Right atrium auricular region (tissue), 2 donors: Measurements from ENCODE around the gene DYNLT2. TPM values are rescaled to one million over a fixed set of nuclear protein-coding genes. Genes with fewer than 3 reads are reported as not detected.

Experiments
- DNase-seq: peaks from one replicate; pipeline ENCODE4 v3.0.0-alpha.2; 2019; ENCODE audit warnings: low spot score
- H3K27ac ChIP-seq, 2 donors: fragments of 200-600 bp; sonication (generic); 1 replicate in 1 of 2; 2 replicates in 1 of 2; pipeline ENCODE4 v1.5.1; 2016 to 2019
- H3K27me3 ChIP-seq, 2 donors: fragments of 200-600 bp; sonication (generic); one replicate each; pipeline versions ENCODE4 v1.5.1 to v1.6.0; 2017 to 2019
- H3K36me3 ChIP-seq: fragments of 200-600 bp; sonication (generic); one replicate; pipeline ENCODE4 v1.5.1; 2016
- H3K4me1 ChIP-seq, 2 donors: fragments of 200-600 bp; sonication (generic); one replicate each; pipeline versions ENCODE4 v1.5.1 to v1.6.0; 2017 to 2019
- H3K4me3 ChIP-seq, 2 donors: fragments of 200-600 bp; sonication (generic); 1 replicate in 1 of 2; 2 replicates in 1 of 2; pipeline ENCODE4 v1.5.1; 2017 to 2019; ENCODE audit warnings: mild to moderate bottlenecking in 1 of 2, moderate library complexity in 1 of 2
- H3K9me3 ChIP-seq, 2 donors: fragments of 200-600 bp; sonication (generic); one replicate each; pipeline ENCODE4 v1.5.1; 2019
- CTCF ChIP-seq, 2 donors: fragments of 200-600 bp; sonication (generic); IDR thresholded peaks; one replicate each; pipeline ENCODE4 v1.5.1; 2019; ENCODE audit warnings: antibody characterized with exemption in 2 of 2
- total RNA-seq, 2 donors: library from RNA; depleted of rRNA; stranded (reverse); fragments of >200 nt; gene quantifications; one replicate each; pipeline ENCODE4 v1.1.0, GENCODE V29; 2016

The DYNLT2 gene
- total RNA-seq, 2 donors from 2014 or later: 0.20 to 0.33 TPM

DNA sequence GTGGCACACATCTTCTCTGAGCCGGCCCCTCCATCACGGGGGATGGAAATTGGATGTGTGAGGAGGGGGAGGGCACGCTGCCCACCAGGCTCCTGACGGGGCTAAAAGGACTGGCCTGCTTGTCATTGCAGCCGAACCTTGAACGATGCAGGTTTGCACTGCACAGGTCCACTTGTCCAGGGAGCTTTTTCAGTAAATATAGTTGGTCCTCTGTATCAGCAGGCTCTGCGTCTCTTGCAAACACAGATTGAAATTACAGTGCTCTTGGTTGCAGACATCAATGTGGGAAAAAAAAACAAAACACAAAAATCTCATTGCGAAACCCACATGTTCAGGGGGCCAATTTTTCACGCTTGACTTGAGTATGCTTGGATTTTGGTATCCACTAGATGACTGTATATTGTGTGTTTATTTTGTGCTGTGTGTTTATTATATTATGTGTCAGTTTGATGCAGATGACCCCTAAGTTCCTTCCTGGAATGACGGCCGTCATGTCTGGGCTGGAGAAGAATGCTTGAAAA, 29.3 kb upstream of the DYNLT2 start:
- H3K4me3 ChIP-seq: no peak overlapping the region
- peaks cover 29% of the 10 kb centered on the region for H3K36me3 ChIP-seq
- no peaks in the 10 kb centered on the region for H3K4me1 ChIP-seq
- no peaks in the 10 kb centered on the region for H3K27me3 ChIP-seq
- DNase-seq: peak; percentile 49
- H3K9me3 ChIP-seq: no peaks in the 10 kb centered on the region
- TF ChIP-seq CTCF (IDR thresholded peaks at IDR 0.05): no peak
- no peak overlapping the region for H3K27ac ChIP-seq

GRCh38 chr6:169779896-169780295, 28.5 kb upstream of the DYNLT2 start:
- Histone ChIP-seq H3K9me3 (no peaks in the 10 kb centered on the region), H3K27me3 (no peaks in the 10 kb centered on the region), H3K4me1 (no peaks in the 10 kb centered on the region), H3K4me3 (no peak overlapping the region), H3K36me3 (peaks cover 29% of the 10 kb centered on the region), H3K27ac (no peak overlapping the region)
- no peak for TF ChIP-seq CTCF (IDR thresholded peaks at IDR 0.05)
- DNase-seq: peak; percentile 18

- Histone ChIP-seq H3K27ac (no peak overlapping the region), H3K4me1 (no peaks in the 10 kb centered on the region), H3K36me3 (peaks cover 29% of the 10 kb centered on the region), H3K9me3 (no peaks in the 10 kb centered on the region), H3K27me3 (no peaks in the 10 kb centered on the region), H3K4me3 (no peak overlapping the region)
- no peak for TF ChIP-seq CTCF (IDR thresholded peaks at IDR 0.05)
- peak; percentile 48 for DNase-seq
These were observed 27.9 kb upstream of the DYNLT2 start for GRCh38 chr6:169779092-169779815.

DNA sequence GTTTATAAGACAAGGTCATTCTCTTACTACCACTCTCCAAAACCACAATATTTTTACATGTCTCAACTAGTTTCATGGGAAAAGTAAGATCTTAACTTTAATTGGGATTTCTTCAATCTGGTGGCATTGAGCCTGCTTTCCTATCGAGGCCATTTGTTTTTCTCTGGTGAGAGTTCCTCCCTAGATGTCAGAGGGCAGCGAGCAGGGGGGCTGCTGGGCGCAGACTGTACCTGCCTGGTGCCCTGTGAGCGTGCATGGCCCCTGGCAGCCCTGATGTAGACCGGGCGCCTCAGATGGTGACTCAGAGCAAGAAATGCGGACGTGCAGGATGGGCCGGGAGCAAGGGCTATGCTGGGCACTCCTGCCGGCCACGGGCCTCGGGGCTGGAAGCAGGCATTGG, 27.3 kb upstream of the DYNLT2 start:
- H3K4me1 ChIP-seq: no peaks in the 10 kb centered on the region
- no peak overlapping the region for H3K27ac ChIP-seq
- H3K27me3 ChIP-seq: no peaks in the 10 kb centered on the region
- peaks cover 29% of the 10 kb centered on the region for H3K36me3 ChIP-seq
- no peaks in the 10 kb centered on the region for H3K9me3 ChIP-seq
- peak; percentile 16 for DNase-seq
- no peak overlapping the region for H3K4me3 ChIP-seq
- no peak for TF ChIP-seq CTCF (IDR thresholded peaks at IDR 0.05)

GRCh38 chr6:169777896-169778295, 26.5 kb upstream of the DYNLT2 start:
- no peaks in the 10 kb centered on the region for H3K27me3 ChIP-seq
- H3K27ac ChIP-seq: no peak overlapping the region
- TF ChIP-seq CTCF (IDR thresholded peaks at IDR 0.05): no peak
- no peaks in the 10 kb centered on the region for H3K9me3 ChIP-seq
- H3K4me3 ChIP-seq: no peak overlapping the region
- peaks cover 29% of the 10 kb centered on the region for H3K36me3 ChIP-seq
- DNase-seq: no peak
- no peaks in the 10 kb centered on the region for H3K4me1 ChIP-seq

GRCh38 chr6:169776379-169776778, 25.0 kb upstream of the DYNLT2 start:
- DNase-seq: no peak
- H3K4me1 ChIP-seq: no peaks in the 10 kb centered on the region
- TF ChIP-seq CTCF (IDR thresholded peaks at IDR 0.05): no peak
- no peaks in the 10 kb centered on the region for H3K9me3 ChIP-seq
- H3K27me3 ChIP-seq: no peaks in the 10 kb centered on the region
- peaks cover 39% of the 10 kb centered on the region for H3K36me3 ChIP-seq
- no peak overlapping the region for H3K27ac ChIP-seq
- H3K4me3 ChIP-seq: no peak overlapping the region
